SH-SY5Y (cell line): ENCODE results near the gene TBC1D16.

Experiments
- GATA2 ChIP-seq: IDR thresholded peaks from 2 replicates; pipeline ENCODE4 v1.6.1; 2011; ENCODE audit warnings: mild to moderate bottlenecking, low read depth, low read length
- GATA3 ChIP-seq: IDR thresholded peaks from 2 replicates; pipeline ENCODE4 v1.6.1; 2011; ENCODE audit warnings: low read depth, mild to moderate bottlenecking, low read length, moderate library complexity

DNA sequence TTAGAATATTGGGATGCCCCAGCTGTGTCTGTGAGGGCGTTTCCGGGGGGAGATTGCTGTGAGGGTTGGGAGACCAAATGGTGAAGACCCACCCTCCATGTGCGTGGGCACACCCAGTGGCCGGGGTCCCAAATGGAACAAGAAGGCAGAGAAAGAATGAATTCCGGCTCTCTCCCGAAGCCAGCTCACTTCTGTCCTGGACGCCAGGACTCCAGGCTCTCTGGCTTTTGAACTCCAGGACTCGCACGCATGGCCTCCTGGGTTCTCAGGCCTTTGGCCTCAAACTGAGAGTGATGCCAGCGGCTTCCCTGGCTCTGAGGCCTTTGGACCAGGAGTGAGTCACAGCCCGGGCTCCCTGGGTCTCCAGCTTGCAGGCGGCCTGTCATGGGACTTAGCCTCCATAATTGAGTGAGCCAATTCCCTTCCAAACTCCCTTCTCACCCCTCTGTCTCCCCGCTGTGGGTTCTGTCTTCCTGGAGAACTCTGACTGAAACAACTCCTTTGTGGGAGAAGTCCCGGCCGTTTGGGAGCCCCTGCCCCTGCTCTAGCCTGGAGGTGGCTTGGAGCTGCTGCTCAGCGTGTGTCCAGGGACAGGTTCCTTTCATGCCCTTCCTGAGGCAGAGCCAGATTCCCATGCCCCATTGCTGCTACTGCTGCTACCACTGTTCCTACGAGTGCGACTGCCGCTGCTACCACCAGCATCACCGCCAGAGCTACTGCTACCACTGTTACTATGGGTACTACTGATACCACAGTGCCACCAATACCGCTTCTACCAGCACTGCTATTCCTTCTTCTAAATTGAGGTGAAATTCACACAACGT, 146.6 kb downstream of the TBC1D16 start:
- TF ChIP-seq GATA2 (no peak), GATA3 (no peak)
